OCI-M2 (cell line): Measurements from ENCODE around the gene PSME3IP1.
"Not testable (repeated sequence)": the region's sequence is repeated elsewhere in the genome, so short reads cannot be mapped to it uniquely, and the experiment has no call there.

Source experiments
- DNase-seq: peaks from one replicate; lab custom pipeline; 2025; ENCODE audit not compliant: unreplicated experiment; lab: John Stamatoyannopoulos, UW

Gene PSME3IP1, protein sequence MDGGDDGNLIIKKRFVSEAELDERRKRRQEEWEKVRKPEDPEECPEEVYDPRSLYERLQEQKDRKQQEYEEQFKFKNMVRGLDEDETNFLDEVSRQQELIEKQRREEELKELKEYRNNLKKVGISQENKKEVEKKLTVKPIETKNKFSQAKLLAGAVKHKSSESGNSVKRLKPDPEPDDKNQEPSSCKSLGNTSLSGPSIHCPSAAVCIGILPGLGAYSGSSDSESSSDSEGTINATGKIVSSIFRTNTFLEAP

DNA sequence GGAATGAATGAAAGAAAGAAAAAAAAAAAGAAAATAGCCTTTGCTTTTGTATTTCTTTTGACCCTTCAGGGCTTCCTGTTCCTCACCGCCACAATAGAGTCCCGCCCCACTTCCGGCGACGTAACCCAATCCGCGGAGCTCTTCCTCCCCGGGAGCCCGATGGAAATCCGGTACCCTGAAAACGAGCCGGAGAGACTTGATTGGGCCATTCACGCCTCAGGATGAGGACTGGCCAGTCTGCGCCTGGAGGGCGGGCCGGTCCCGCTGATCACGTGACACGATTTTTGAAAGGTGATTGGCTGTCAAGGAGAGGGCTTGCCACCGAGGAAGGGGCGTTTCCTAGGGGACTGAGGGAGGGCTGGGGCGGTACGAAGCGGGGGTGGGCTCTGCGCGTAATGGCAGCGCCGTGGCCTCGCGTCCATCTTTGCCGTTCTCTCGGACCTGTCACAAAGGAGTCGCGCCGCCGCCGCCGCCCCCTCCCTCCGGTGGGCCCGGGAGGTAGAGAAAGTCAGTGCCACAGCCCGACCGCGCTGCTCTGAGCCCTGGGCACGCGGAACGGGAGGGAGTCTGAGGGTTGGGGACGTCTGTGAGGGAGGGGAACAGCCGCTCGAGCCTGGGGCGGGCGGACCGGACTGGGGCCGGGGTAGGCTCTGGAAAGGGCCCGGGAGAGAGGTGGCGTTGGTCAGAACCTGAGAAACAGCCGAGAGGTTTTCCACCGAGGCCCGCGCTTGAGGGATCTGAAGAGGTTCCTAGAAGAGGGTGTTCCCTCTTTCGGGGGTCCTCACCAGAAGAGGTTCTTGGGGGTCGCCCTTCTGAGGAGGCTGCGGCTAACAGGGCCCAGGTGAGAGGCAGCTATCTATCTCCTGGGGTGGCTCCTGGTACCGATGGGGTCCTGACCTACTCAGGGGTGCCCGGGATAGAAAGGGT, at the start of gene PSME3IP1, which contains the start of gene RSPRY1:
Gene PSME3IP1, minus strand, starts transcription at position 95 of the 927 bp plus-strand sequence. CDS start 12,185 bp downstream, outside the sequence.
Gene RSPRY1, plus strand, starts transcription at position 385 of the 927 bp plus-strand sequence. CDS start 18,330 bp downstream, outside the sequence.
- DNase-seq, result peak; percentile 88

DNA sequence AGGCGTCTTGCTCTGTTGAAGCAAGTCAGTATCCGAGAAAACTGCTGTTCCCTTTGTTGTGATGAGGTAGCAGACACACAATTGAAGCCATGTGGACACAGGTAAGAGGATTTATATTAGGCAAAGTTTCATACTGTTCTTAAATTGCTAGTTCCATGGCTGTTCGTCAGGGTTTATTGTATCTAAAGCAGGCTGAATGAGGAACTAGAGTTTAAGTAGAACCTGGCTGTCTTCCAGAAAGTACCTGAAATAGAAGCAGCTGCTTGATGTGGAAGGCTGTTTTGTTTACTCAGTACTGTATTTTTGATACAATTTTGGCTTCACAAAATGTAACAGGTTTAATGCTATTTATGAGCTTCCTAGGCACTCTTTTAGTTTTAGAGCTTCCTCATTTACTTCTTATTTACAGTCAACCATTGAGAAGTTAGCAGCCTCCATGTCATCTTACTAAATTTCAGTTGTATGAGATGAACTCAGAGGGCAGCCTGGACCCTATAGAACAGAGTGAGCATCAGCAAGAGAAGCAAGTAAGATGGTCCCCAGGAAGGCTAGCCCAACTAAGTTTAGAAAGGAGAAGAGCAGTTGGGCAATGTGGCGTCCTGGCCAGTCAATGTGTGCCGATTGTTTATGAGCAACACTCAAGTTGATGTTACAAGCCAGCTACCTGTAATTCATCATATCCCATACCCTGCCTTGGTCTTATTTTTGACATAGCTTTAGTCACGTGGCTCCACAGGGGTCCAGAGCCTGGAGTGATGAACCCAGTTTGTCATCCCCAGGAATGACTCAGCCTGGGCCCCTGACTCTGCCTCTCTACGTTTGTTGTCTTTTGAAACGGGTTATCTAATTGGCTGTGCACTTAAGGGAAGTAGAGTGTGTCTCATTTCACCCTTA, 49.5 kb upstream of the PSME3IP1 start:
- no peak for DNase-seq

DNA sequence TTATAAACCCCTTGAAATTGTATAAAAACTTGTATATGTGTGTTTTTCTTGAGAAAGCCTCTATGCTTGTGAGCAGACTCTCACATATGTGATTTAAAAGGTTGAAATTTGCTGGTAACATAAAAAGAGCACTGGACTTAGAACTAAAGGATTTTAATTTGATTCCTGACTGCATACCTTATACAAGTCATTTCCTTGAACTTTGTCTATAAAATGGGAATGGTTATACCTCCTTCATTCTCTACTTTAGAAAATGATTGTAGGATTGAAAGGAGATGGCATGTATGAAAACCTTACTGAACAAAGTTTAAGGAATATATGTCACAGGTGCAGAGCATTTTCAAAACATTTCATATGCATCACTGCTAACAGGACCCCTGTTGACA, 48.9 kb upstream of the PSME3IP1 start:
- DNase-seq, result no peak

DNA sequence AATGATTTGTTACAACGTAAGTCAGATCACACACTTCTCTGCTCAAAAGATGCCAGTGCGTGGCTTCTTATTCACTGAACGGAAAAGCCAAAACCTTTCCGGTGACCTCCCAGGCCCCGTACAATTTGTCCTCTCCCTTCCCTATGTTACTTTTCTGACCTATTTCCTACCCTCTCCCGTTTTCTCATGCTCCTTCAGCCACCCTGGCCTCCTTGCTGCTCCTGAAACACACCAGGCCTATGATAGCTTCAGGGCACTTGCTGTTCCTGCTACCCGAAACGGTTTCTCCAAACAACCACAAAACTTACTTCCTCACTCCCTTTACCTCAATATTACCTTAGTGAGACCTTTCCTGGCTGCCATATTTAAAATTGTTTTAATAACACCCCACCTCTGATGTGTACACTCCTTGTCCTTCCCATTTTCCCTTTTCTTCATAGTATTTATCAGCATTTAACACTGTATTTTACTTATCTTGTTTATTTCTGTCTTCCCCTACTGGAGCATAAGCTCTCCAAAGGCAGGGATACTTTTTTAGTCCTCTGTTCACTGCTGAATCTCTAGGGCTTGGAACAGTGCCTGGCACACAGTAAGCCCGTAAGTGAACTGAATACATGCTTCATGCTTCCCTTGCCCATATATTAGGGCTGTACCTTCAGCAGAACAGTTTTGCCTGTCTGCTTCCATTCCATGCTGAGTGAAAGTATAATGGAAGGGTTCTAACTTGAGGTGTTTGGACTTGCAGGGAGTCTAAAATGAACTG, 48.3 kb upstream of the PSME3IP1 start:
- no peak for DNase-seq

DNA sequence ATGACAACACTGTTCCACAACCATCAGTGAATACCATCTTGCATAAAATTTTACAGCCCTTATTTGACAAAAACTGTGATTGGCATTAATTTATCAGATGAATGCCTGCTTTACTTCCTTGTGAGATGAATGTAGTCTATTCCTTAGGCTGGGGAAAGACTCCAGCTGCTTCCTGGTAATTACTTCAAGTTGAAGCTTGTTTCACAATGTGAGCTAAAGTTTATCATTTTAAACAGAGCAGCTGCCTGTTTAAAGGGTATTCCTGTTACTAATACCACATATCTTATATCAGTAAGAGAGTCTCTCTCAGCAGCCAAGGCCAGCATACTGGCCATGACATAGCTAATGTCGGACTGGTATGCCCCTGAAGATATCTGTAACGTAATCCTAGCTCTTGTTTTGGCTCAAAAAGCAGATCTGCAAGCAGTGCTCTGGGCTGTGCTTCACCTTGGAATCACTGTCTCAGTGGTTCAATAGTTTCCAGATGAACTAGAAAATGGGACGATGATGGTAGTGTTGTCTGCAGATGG, 46.0 kb upstream of the PSME3IP1 start:
- DNase-seq, result no peak

DNA sequence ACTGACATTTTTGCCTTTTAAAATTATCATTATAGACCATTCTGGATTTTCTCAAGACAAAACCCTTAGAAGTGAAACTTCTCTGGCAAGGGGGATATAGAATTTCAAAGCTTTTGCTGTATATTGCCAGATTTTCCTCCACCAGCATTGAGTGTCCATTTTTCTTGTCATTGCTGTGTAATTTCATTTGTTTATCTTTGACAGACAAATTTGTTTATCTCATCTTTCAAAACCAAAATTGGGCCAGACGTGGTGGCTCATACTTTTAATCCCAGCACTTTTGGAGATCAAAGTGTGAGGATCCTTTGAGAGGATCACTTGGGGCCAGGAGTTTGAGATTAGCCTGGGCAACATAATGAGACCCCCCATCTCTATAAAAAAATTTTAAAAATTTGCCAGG, 43.2 kb upstream of the PSME3IP1 start:
- no peak for DNase-seq

DNA sequence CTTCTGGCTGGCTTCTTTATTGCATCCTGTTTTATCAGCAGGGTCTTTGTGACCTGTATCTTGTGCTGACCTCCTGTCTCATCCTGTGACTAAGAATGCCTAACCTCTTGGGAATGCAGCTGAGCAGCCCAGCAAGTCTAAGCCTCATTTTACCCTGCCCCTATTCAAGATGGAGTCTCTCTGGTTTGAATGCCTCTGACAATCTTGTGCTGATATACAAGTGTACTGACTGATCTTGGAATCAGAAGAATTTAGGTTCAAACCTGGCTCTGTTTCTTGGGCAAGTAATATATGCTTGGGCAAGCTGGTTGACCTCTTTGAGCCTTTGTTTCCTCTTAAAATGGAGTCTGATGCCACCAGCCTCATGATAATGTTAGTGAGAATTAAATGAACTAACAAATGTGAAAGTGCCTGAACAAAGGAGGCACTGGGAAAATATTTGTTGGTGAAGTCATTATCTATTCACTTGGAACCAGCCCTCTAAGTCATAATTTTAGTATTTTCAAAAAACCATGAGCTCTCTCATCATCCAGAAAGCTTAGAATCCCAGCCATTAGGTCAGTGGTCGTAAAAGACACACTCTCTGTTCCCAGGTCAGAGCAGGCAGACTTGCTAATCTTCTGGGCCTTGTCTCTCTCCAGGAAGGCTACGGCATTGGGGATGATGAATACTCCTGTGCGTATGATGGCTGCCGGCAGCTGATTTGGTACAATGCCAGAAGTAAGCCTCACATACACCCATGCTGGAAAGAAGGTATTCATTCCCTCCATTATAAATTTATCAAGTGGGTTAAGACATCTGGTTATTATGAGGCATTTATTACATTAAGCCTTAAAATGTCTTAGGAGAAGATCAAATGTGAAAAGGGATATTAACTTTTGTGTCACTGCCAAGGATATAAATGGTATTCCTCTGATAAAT, 41.1 kb upstream of the PSME3IP1 start:
- DNase-seq, result no peak

DNA sequence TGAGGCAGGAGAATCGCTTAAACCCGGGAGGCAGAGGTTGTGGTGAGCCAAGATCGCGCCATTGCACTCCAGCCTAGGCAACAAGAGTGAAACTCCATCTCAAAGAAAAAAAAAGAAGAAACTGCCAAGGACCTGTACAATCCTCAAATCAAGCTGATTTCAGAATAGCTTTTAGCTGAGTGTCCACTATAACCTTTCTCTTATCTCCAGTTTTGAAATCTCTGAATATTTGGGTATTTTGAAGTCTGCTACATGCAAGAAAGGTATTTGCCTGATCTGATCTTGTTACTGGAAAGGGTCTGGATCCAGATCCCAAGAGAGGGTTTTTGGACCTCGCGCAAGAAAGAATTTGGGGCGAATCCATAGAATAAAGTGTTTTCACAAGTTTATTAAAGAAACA, 40.1 kb upstream of the PSME3IP1 start:
- no peak for DNase-seq

DNA sequence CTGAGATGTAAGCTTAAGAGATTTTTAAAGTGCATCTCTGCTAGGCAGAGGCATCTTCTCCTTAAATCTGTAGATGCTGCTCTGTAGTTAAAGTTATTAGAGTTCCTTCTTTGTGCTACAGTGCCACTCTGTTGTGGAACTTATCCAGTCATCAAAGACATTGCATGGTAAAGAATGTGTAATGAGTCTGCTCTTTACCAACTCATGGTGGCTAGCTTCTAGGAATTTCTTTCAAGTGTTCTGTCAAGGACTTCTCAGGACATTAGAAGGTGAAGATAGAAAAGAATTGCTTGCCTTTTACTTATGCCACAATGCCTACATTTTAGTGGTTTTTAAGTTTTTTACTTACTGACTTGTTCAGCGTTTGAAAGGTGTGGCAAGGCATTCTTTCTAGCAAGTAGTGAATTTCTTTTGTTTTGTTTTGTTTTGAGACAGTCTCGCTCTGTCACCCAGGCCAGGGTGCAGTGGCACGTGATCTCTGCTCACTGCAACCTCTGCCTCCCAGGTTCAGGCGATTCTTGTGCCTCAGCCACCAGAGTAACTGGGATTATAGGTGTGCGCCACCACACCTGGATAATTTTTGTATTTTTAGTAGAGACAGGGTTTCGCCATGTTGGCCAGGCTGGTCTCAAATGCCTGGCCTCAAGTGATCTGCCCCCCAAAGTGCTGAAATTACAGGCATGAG, 39.0 kb upstream of the PSME3IP1 start:
- DNase-seq, result no peak

DNA sequence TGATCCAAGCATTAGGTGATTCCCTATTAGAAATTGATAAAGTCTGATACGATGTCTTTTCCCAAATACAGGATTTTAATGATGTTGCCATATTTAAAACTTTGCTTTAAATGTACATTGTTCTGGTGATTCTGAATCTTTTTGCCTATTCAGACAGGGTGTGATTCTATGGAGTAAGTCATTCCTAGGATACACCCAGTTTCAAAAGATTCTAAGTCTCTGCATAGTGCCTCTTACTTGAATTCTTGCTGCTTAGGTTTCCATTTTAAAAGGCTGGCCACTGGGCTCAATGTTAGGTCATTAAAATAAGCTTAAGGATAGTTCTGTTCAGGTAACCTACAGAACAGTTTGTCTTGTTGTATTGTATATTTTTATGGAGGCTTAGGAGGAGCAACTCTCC, 37.2 kb upstream of the PSME3IP1 start:
- no peak for DNase-seq

DNA sequence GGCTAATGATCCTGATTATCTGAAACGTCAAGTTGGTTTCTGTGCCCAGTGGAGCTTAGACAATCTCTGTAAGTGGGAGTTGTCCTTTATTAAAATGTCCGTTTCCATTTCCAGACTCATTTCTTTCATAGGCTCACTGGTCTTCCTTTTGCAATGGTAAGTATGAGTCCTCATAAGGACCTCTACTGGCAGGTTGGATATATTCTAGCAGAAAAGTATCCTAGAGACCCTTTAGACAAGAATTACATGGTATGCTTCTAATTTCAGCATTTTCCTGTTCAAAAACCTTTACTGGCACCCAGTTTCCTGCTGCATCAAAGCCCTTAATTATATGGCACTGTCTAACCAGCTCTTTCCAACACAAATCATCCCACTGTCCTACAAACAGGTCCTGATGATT, 31.1 kb upstream of the PSME3IP1 start:
- no peak for DNase-seq

DNA sequence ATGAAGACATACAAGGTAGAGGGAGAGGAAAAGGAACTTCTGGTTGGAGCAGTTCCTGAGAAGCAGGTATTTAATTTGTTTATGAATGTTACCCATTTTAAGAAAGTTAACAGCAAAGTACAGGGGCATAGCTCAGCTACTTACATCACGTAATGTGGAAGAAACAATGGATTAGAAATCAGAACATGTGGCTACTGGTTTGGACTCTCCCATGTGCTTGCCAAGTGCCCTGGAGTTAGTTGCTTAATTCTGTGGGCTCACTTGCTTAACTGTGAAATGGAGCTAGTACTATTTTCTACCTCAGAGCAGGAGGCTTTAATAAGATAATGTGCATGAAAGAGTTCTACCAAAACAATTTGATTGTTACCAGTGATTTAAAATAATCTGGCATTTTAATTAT, 27.6 kb upstream of the PSME3IP1 start:
- DNase-seq, result no peak

DNA sequence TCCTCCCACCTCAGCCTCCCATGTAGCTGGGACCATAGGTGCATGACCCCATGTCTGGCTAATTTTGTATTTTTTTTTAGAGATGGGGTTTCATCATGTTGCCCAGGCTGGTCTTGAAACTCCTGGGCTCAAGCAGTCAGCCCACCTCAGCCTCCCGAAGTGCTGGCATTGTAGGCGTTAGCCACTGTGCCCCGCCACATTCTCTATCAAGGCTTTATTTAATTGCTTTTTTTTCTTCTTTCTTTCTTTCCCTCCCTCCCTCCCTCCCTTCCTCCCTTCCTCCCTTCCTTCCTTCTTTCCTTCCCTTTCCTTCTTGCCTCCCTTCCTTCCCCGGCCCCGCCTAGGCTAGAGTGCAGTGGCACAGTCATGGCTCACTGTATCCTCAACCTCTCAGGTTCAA, 23.9 kb upstream of the PSME3IP1 start:
- DNase-seq, result no peak

DNA sequence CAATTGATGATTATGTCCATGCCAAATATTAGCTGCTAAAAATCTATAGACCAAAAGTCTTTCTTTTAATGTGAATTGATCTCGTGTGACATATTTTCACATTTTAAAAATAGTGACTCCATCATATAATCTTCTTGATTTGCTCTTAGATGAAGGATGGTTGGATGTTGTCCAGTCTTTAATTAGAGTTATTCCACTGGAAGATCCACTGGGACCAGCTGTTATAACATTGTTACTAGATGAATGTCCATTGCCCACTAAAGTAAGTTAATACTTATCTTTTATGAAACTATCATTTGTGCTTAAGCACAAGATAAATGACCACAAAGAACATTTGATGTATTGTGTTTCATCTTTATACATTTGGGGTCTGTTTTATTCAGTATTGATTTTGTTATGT, 23.1 kb upstream of the PSME3IP1 start:
- DNase-seq, result no peak

DNA sequence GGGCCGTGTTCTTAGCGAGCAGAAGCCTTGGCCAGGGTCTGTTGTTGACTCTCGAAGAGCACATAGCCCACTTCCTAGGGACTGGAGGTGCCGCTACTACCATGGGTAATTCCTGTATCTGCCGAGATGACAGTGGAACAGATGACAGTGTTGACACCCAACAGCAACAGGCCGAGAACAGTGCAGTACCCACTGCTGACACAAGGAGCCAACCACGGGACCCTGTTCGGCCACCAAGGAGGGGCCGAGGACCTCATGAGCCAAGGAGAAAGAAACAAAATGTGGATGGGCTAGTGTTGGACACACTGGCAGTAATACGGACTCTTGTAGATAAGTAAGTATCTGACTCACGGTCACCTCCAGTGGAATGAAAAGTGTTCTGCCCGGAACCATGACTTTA, 18.8 kb upstream of the PSME3IP1 start:
- DNase-seq, result no peak

DNA sequence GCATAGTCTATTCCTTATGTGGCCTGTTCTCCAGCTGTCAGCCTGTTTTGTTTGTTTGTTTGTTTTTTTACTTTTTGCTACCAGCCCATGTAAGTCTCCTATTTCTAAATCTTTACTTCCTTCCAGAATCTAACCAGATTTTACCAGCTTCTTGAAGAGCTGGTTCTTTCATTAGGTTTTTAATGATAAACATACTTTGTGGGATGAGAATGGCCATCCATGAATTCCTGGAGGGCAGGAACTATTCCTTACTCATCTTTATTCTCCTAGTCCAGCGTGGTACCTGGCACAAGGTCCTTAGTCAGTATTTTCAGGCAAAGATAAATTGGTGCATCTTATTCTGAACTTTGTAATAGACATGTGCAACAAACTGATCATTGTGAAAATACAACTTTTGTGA, 17.6 kb upstream of the PSME3IP1 start:
- DNase-seq, result no peak

DNA sequence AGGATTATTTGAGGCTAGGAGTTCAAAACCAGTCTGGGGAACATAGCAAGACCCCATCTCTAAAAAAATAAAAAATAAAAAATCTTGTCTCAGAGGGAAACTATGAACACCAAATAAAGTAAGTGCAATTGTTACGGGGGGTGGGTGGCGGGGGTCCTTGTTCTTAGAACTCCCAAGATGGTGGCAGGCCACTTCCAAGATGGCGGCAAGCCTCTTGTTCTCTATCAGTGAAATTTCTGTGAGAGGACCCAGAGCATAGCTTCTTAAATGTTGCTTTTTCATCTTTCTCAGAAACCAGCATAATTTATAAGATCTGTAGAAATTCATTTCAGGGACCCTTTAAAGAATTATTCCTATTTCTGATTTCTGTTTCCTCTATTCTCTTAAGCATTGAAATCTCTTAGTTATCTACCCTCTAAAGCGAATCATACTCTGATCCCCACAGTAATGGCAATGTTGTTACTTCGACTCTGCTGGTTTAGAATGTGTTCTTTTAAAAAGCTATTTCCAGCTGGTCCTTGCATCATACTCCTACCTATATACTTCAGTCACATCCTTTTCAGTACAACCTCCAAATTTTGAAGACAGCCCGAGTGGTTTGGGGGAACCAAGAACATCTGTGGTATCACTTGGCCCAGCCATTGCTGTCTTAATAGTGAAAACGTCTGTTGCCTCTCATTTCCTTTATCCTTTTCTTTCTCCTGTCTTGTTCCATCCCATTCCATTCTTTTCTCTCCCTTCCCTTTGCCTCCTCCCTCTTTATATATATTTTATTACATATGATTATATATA, 16.5 kb upstream of the PSME3IP1 start:
- no peak for DNase-seq

DNA sequence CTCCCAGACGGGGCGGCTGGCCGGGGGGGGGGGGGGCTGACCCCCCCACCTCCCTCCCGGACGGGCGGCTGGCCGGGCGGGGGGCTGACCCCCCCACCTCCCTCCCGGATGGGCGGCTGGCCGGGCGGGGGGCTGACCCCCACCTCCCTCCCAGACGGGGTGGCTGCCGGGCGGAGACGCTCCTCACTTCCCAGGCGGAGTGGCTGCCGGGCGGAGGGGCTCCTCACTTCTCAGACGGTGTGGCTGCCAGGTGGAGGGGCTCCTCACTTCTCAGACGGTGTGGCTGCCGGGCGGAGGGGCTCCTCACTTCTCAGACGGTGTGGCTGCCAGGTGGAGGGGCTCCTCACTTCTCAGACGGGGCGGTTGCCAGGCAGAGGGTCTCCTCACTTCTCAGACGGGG, 15.1 kb upstream of the PSME3IP1 start:
- not testable (repeated sequence) for DNase-seq
